ENCODE data around the gene CRB2.

GRCh38 chr9:123356851-123357742 is 1.1 kb downstream of the CRB2 start:
- no peak for TF ChIP-seq CTCF (IDR thresholded peaks at IDR 0.05; ENCODE audit: low read depth, low read length, poor library complexity, severe bottlenecking)
- no peak for TF ChIP-seq EZH2phosphoT487 (IDR thresholded peaks at IDR 0.05; ENCODE audit: borderline replicate concordance, low read length)
